22Rv1 (cell line): ENCODE results near the gene KIF26A.

ENCODE experiments used
- ZFX ChIP-seq: fragments of 450-650 bp; IDR thresholded peaks from 2 replicates; pipeline ENCODE4 v1.6.1; 2017; ENCODE audit warnings: antibody characterized with exemption, borderline replicate concordance
- TF ChIP-seq, protein P1 (sequence below): fragments of 450-650 bp; IDR thresholded peaks from 2 replicates; pipeline ENCODE4 v1.5.1; 2017; ENCODE audit warnings: mild to moderate bottlenecking

DNA sequence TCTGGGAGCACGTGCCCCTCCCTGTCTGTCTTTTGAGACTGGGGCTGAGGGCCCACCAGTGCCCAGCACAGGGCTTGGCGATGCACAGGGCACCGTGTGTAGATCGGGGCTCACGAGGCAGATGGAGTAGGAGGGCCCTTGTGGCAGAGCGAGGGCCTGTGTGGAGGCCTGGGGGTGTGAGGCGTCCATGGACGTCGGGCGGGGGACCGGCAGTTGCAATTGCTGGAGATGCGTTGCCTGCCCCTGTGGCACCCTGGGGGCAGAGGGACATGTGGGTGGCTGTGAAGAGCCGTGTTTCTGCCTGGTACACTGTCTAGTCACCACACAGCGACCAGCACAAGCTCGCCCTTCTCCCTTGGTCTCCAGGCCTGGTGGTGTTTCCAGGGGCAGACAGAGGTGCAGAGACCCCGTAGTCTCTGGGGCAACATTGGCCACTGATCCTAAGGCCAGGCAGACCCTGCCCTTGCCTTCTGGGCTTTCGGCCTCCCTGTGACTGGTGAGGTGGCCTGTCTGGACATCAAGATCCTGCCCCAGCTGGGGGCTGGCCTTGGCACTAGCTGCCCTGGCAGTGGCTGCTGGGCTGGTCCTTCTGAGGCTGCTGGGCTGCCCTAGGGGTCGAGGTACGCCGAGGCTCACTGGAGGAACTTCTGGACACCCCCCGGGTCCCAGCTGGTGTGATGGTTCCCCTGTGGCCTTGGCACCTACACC, 14.5 kb downstream of the KIF26A start:
- TF ChIP-seq, protein P1, sequence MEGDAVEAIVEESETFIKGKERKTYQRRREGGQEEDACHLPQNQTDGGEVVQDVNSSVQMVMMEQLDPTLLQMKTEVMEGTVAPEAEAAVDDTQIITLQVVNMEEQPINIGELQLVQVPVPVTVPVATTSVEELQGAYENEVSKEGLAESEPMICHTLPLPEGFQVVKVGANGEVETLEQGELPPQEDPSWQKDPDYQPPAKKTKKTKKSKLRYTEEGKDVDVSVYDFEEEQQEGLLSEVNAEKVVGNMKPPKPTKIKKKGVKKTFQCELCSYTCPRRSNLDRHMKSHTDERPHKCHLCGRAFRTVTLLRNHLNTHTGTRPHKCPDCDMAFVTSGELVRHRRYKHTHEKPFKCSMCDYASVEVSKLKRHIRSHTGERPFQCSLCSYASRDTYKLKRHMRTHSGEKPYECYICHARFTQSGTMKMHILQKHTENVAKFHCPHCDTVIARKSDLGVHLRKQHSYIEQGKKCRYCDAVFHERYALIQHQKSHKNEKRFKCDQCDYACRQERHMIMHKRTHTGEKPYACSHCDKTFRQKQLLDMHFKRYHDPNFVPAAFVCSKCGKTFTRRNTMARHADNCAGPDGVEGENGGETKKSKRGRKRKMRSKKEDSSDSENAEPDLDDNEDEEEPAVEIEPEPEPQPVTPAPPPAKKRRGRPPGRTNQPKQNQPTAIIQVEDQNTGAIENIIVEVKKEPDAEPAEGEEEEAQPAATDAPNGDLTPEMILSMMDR, result no peak
- no peak for TF ChIP-seq ZFX
